HFFc6 (cell line): ENCODE measurements around the gene CACNA1G. TPM values are rescaled to one million over a fixed set of nuclear protein-coding genes. Genes with fewer than 3 reads are reported as not detected.

ENCODE experiments used
- DNase-seq: peaks from one replicate; pipeline ENCODE4 v3.0.0-alpha.2; 2018
- H3K27ac Mint-ChIP-seq: 2 replicates; pipeline ENCODE4 v1.8.0; 2020; ENCODE audit warnings: mild to moderate bottlenecking, mixed read lengths
- H3K27me3 Mint-ChIP-seq: 2 replicates; pipeline ENCODE4 v1.8.0; 2021; ENCODE audit warnings: mild to moderate bottlenecking, moderate library complexity, mixed read lengths; ENCODE audit not compliant: insufficient read depth
- H3K36me3 Mint-ChIP-seq: 2 replicates; pipeline ENCODE4 v1.8.0; 2021; ENCODE audit warnings: low read depth, mixed read lengths
- H3K4me1 Mint-ChIP-seq: 2 replicates; pipeline ENCODE4 v1.8.0; 2020; ENCODE audit warnings: low read depth, mixed read lengths
- H3K4me3 Mint-ChIP-seq: 2 replicates; pipeline ENCODE4 v1.8.0; 2020; ENCODE audit warnings: mild to moderate bottlenecking, moderate library complexity, mixed read lengths
- H3K9me3 Mint-ChIP-seq: 2 replicates; pipeline ENCODE4 v1.8.0; 2020; ENCODE audit warnings: mild to moderate bottlenecking, mixed read lengths
- CTCF ChIP-seq: fragments of 200-600 bp; sonication (generic); IDR thresholded peaks from 2 replicates; pipeline ENCODE4 v1.5.0; 2021; ENCODE audit warnings: antibody characterized with exemption, mild to moderate bottlenecking
- total RNA-seq, 6 experiments: library from RNA; stranded (reverse); fragmentation: NEBNext Ultra II Directional; extraction: Animal tissue kit (Norgen Biotek cat#: 25700); gene quantifications; 2 replicates in 1 of 6; 3 replicates in 5 of 6; pipeline ENCODE4 v1.2.3, GENCODE V29; 2021

The CACNA1G gene
- total RNA-seq, 6 experiments from 2014 or later = 0.03 to 0.19 (median 0.05) TPM; not detected in 1

GRCh38 chr17:50517011-50517410, 43.5 kb upstream of the CACNA1G start:
- H3K36me3 Mint-ChIP-seq = 0 out of 2 replicates have a peak, but pooled peaks cover 4% of the 10 kb centered on the region
- no peak for TF ChIP-seq CTCF
- H3K4me3 Mint-ChIP-seq = no peak overlapping the region
- no peak for DNase-seq
- H3K27me3 Mint-ChIP-seq = peaks cover 27% of the 10 kb centered on the region
- no peaks in the 10 kb centered on the region for H3K9me3 Mint-ChIP-seq
- peaks cover 16% of the 10 kb centered on the region for H3K4me1 Mint-ChIP-seq
- no peak overlapping the region for H3K27ac Mint-ChIP-seq

- Mint-ChIP-seq H3K4me3 (no peak overlapping the region), H3K4me1 (peaks cover 16% of the 10 kb centered on the region), H3K27ac (no peak overlapping the region), H3K9me3 (no peaks in the 10 kb centered on the region), H3K36me3 (0 out of 2 replicates have a peak, but pooled peaks cover 4% of the 10 kb centered on the region), H3K27me3 (peaks cover 30% of the 10 kb centered on the region)
- no peak for TF ChIP-seq CTCF
- no peak for DNase-seq
Observed at GRCh38 chr17:50517504-50518383, 42.8 kb upstream of the CACNA1G start.

- no peak for TF ChIP-seq CTCF
- Mint-ChIP-seq H3K36me3 (0 out of 2 replicates have a peak, but pooled peaks cover 4% of the 10 kb centered on the region), H3K27ac (no peak overlapping the region), H3K4me3 (no peak overlapping the region), H3K27me3 (peaks cover 31% of the 10 kb centered on the region), H3K4me1 (peaks cover 16% of the 10 kb centered on the region), H3K9me3 (no peaks in the 10 kb centered on the region)
- no peak for DNase-seq
Observed at GRCh38 chr17:50518384-50519023, 42.0 kb upstream of the CACNA1G start.

- Mint-ChIP-seq H3K9me3 (no peaks in the 10 kb centered on the region), H3K4me3 (no peak overlapping the region), H3K36me3 (0 out of 2 replicates have a peak, but pooled peaks cover 4% of the 10 kb centered on the region), H3K4me1 (peaks cover 16% of the 10 kb centered on the region), H3K27ac (no peak overlapping the region), H3K27me3 (peaks cover 35% of the 10 kb centered on the region)
- TF ChIP-seq CTCF = no peak
- DNase-seq = no peak
Observed at GRCh38 chr17:50519141-50519834, 41.2 kb upstream of the CACNA1G start.

GRCh38 chr17:50520483-50520882, 40.0 kb upstream of the CACNA1G start:
- no peaks in the 10 kb centered on the region for H3K36me3 Mint-ChIP-seq
- DNase-seq = no peak
- no peak for TF ChIP-seq CTCF
- no peak overlapping the region for H3K4me3 Mint-ChIP-seq
- no peak overlapping the region for H3K27ac Mint-ChIP-seq
- H3K9me3 Mint-ChIP-seq = no peaks in the 10 kb centered on the region
- peaks cover 6% of the 10 kb centered on the region; the same call in 1 of the 2 replicates for H3K4me1 Mint-ChIP-seq
- peaks cover 35% of the 10 kb centered on the region for H3K27me3 Mint-ChIP-seq
